ENCODE measurements around the gene CHST8. TPM values are rescaled to one million over a fixed set of nuclear protein-coding genes. Genes with fewer than 3 reads are reported as not detected.

CHST8 gene
- polyA plus RNA-seq, 1 of the 3 experiments (the other 2 are of a cell fraction): 0.05 TPM

- Histone ChIP-seq H2AFZ (ENCODE audit: low read depth) (no peak overlapping the region), H3K9ac (no peak overlapping the region)
- CTCF ChIA-PET: interaction anchor here (0.8 to 1.7 kb wide), 6 partner anchors 10 to 447 kb away, joined by 4 to 5 read pairs (median 4); no protein-coding TSS in a partner anchor
Measured at GRCh38 chr19:33749619-33750175, 127.9 kb downstream of the CHST8 start.

More at GRCh38 chr19:33749619-33750175, 127.9 kb downstream of the CHST8 start:
- Histone ChIP-seq H3K27me3 (ENCODE audit: insufficient read depth) (no peaks in the 10 kb centered on the region), H3K79me2 (ENCODE audit: insufficient read depth) (no peaks in the 10 kb centered on the region), H3K36me3 (replicated peaks in 1 of 2; ENCODE audit: control insufficient read depth in 1 of 2, insufficient read depth in 2 of 2, low read length in 1 of 2) (no peaks in the 10 kb centered on the region), H3K4me1 (ENCODE audit: control insufficient read depth in 1 of 2, insufficient read depth in 2 of 2, low read depth in 1 of 2, low read length in 1 of 2) (peaks cover 0 to 29% of the 10 kb centered on the region in 2 experiments; a peak in 1 of 4 replicates), H3K4me3 (ENCODE audit: low read depth in 2 of 2, low read length in 1 of 2) (no peak overlapping the region), H3F3A (replicated peaks; ENCODE audit: insufficient read depth) (no peaks in the 10 kb centered on the region), H3K9me2 (no peaks in the 10 kb centered on the region), H4K20me1 (ENCODE audit: insufficient read depth) (no peaks in the 10 kb centered on the region), H3K27ac (ENCODE audit: low read depth in 2 of 2, low read length in 1 of 2) (no peak overlapping the region), H3K4me2 (no peak overlapping the region), H3K9me3 (no peaks in the 10 kb centered on the region)
- POLR2A ChIA-PET: no interaction called here
- 70% methylated on average over 3 of the region's 12 CpGs for WGBS (ENCODE audit: low lambda C conversion rate)
- TF ChIP-seq RXRA (IDR thresholded peaks at IDR 0.05; ENCODE audit: borderline replicate concordance, low read depth) (no peak), MXI1 (IDR thresholded peaks at IDR 0.05; ENCODE audit: low read depth, low read length) (no peak), MEF2A (IDR thresholded peaks at IDR 0.05; ENCODE audit: borderline replicate concordance, low read depth) (no peak), RCOR1 (IDR thresholded peaks at IDR 0.05; ENCODE audit: low read length) (no peak), GATA2 (CRISPR knock-in tag; IDR thresholded peaks at IDR 0.05) (no peak), NRF1 (IDR thresholded peaks at IDR 0.05; ENCODE audit: low read depth, low read length) (no peak), FOXJ3 (CRISPR knock-in tag; IDR thresholded peaks at IDR 0.05) (no peak), USF2 (IDR thresholded peaks at IDR 0.05; ENCODE audit: borderline replicate concordance, low read depth, low read length) (no peak), MAX (IDR thresholded peaks at IDR 0.05; ENCODE audit: low read depth) (no peak), CTCF (IDR thresholded peaks at IDR 0.05) (no peak), ELF1 (IDR thresholded peaks at IDR 0.05) (no peak), TEAD4 (IDR thresholded peaks at IDR 0.05; ENCODE audit: borderline replicate concordance, insufficient read depth) (no peak), TAF1 (IDR thresholded peaks at IDR 0.05; ENCODE audit: borderline replicate concordance, low read depth, low read length) (no peak), EZH2phosphoT487 (IDR thresholded peaks at IDR 0.05; ENCODE audit: borderline replicate concordance, low read depth) (no peak)
- no peak for DNase-seq

Measured in SK-N-SH (cell line).